ENCODE results near the gene GLUL.

- TF ChIP-seq CTCF (IDR thresholded peaks at IDR 0.05) (no peak), POLR2A (IDR thresholded peaks at IDR 0.05) (no peak)
Observed at GRCh38 chr1:182394055-182394775, 2.6 kb upstream of the GLUL start.

All from uterus (tissue), 2 donors.